Smooth muscle cell (in vitro differentiated cells): ENCODE data around the gene PER2. TPM values are rescaled to one million over a fixed set of nuclear protein-coding genes. Genes with fewer than 3 reads are reported as not detected.

Source experiments
- DNase-seq: peaks from one replicate; lab custom pipeline; 2025; ENCODE audit not compliant: unreplicated experiment; lab: John Stamatoyannopoulos, UW
- H2AFZ ChIP-seq: fragments of 200-600 bp; sonication (generic); 2 replicates; pipeline ENCODE4 v1.6.0; 2016; ENCODE audit warnings: antibody characterized with exemption, low read depth, mild to moderate bottlenecking
- H3F3A ChIP-seq: fragments of 200-600 bp; sonication (generic); 2 replicates; pipeline ENCODE4 v1.6.0; 2017; ENCODE audit warnings: antibody characterized with exemption, low read depth
- H3K27ac ChIP-seq: fragments of 200-600 bp; sonication (generic); 2 replicates; pipeline ENCODE4 v1.5.1; 2016; ENCODE audit warnings: low read depth, mild to moderate bottlenecking
- H3K27me3 ChIP-seq: fragments of 200-600 bp; sonication (generic); 2 replicates; pipeline ENCODE4 v1.6.1; 2016; ENCODE audit warnings: low read depth, mild to moderate bottlenecking
- H3K36me3 ChIP-seq: fragments of 200-600 bp; sonication (generic); 2 replicates; pipeline ENCODE4 v1.5.1; 2016; ENCODE audit warnings: low read depth
- H3K4me1 ChIP-seq: fragments of 200-600 bp; sonication (generic); 2 replicates; pipeline ENCODE4 v1.5.1; 2016; ENCODE audit warnings: low read depth
- H3K4me2 ChIP-seq: fragments of 200-600 bp; sonication (generic); 2 replicates; pipeline ENCODE4 v1.6.0; 2016; ENCODE audit warnings: mild to moderate bottlenecking
- H3K4me3 ChIP-seq: fragments of 200-600 bp; sonication (generic); 2 replicates; pipeline ENCODE4 v1.5.1; 2016; ENCODE audit warnings: mild to moderate bottlenecking
- H3K79me2 ChIP-seq: fragments of 200-600 bp; sonication (generic); 2 replicates; pipeline ENCODE4 v1.6.0; 2016; ENCODE audit warnings: low read depth, mild to moderate bottlenecking
- H3K9ac ChIP-seq: fragments of 200-600 bp; sonication (generic); 2 replicates; pipeline ENCODE4 v1.6.0; 2016; ENCODE audit warnings: low read depth
- H3K9me3 ChIP-seq: fragments of 200-600 bp; sonication (generic); replicated peaks from 2 replicates; pipeline ENCODE4 v1.5.1; 2016; ENCODE audit warnings: low read depth
- H4K20me1 ChIP-seq: fragments of 200-600 bp; sonication (generic); 2 replicates; pipeline ENCODE4 v1.6.0; 2016; ENCODE audit warnings: low read depth
- CTCF ChIP-seq: fragments of 200-600 bp; sonication (generic); IDR thresholded peaks from 2 replicates; pipeline ENCODE4 v1.5.1; 2017; ENCODE audit warnings: borderline replicate concordance, mild to moderate bottlenecking, antibody characterized with exemption; ENCODE audit not compliant: insufficient read depth, poor library complexity, severe bottlenecking
- WGBS: methylation state at CpG from one replicate; pipeline ENCODE4 v1.1.7; 2016; ENCODE audit warnings: low lambda C conversion rate; 5-methylcytosine and 5-hydroxymethylcytosine counted together
- polyA plus RNA-seq: library from polyadenylated mRNA; unstranded; fragments of >200 nt; fragmentation: Nextera tagmentation; extraction: Ambion mirVana; gene quantifications from 2 replicates; pipeline ENCODE4 v1.2.1, GENCODE V29; 2016
- total RNA-seq: library from RNA; depleted of rRNA; stranded (reverse); fragments of >200 nt; gene quantifications from 2 replicates; pipeline ENCODE4 v1.2.3, GENCODE V29; 2014

PER2 gene
- total and polyA plus RNA-seq, 2 experiments from 2014 or later = 3.5 to 9.7 TPM

- Histone ChIP-seq H3K4me2 (peak overlapping the region; percentile 92), H3K9me3 (no peaks in the 10 kb centered on the region), H3K79me2 (peaks cover 32% of the 10 kb centered on the region), H2AFZ (no peak overlapping the region), H3K27me3 (no peaks in the 10 kb centered on the region), H3K27ac (peak overlapping the region; percentile 96), H4K20me1 (peaks cover 39% of the 10 kb centered on the region), H3K4me3 (peak overlapping the region; percentile 3), H3F3A (peaks cover 9% of the 10 kb centered on the region), H3K4me1 (peaks cover 24% of the 10 kb centered on the region), H3K9ac (peak overlapping the region; percentile 99), H3K36me3 (no peaks in the 10 kb centered on the region)
- DNase-seq = no peak
- 79% methylated on average over 7 of the region's 7 CpGs for WGBS
- no peak for TF ChIP-seq CTCF
Observed at GRCh38 chr2:238286095-238286494, 2.3 kb downstream of the PER2 start.

- H3K4me2 ChIP-seq = peak overlapping the region; percentile 92
- WGBS = 53% methylated on average over 7 of the region's 7 CpGs
- no peak for TF ChIP-seq CTCF
- DNase-seq = no peak
- peaks cover 43% of the 10 kb centered on the region for H4K20me1 ChIP-seq
- peak overlapping the region; percentile 3 for H3K4me3 ChIP-seq
- no peaks in the 10 kb centered on the region for H3K9me3 ChIP-seq
- H2AFZ ChIP-seq = no peak overlapping the region
- peak overlapping the region; percentile 99 for H3K9ac ChIP-seq
- H3K4me1 ChIP-seq = peaks cover 24% of the 10 kb centered on the region
- H3K79me2 ChIP-seq = peaks cover 34% of the 10 kb centered on the region
- H3K27me3 ChIP-seq = no peaks in the 10 kb centered on the region
- peaks cover 9% of the 10 kb centered on the region for H3F3A ChIP-seq
- H3K27ac ChIP-seq = peak overlapping the region; percentile 96
- H3K36me3 ChIP-seq = no peaks in the 10 kb centered on the region
Observed at GRCh38 chr2:238285653-238286082, 2.7 kb downstream of the PER2 start.

GRCh38 chr2:238284802-238285515 lies 3.5 kb downstream of the PER2 start:
- Histone ChIP-seq H3F3A (peaks cover 9% of the 10 kb centered on the region), H3K79me2 (peaks cover 34% of the 10 kb centered on the region), H4K20me1 (peaks cover 50% of the 10 kb centered on the region), H3K27ac (peak overlapping the region; percentile 96), H3K4me1 (peaks cover 24% of the 10 kb centered on the region), H3K36me3 (no peaks in the 10 kb centered on the region), H2AFZ (no peak overlapping the region), H3K9ac (peak overlapping the region; percentile 65), H3K4me3 (no peak overlapping the region), H3K27me3 (no peaks in the 10 kb centered on the region), H3K9me3 (no peaks in the 10 kb centered on the region), H3K4me2 (peak overlapping the region; percentile 92)
- no peak for TF ChIP-seq CTCF
- 95% methylated on average over 11 of the region's 11 CpGs for WGBS
- DNase-seq = no peak
